BJ (cell line): ENCODE data around the gene RPS10. TPM values are rescaled to one million over a fixed set of nuclear protein-coding genes. Genes with fewer than 3 reads are reported as not detected.

Experiments used
- CTCF ChIA-PET: fragments of 350-600 bp; formaldehyde crosslinking; extraction: SDS; loops from one replicate; lab custom pipeline; 2021; ENCODE audit warnings: antibody characterized with exemption, inconsistent platforms; lab: Yijun Ruan, JAX
- POLR2A ChIA-PET: fragments of 300-600 bp; sonication (Branson Sonifier 250); formaldehyde crosslinking; extraction: SDS; loops from one replicate; lab custom pipeline; 2021; ENCODE audit warnings: antibody characterized with exemption; lab: Charles Lee
- DNase-seq: peaks from one replicate; pipeline ENCODE4 v3.0.0-alpha.2; 2011; ENCODE audit warnings: low read depth
- H3K27me3 ChIP-seq: 2 replicates; pipeline ENCODE4 v1.6.0; 2011; ENCODE audit warnings: low read length; ENCODE audit not compliant: control insufficient read depth, insufficient read depth
- H3K36me3 ChIP-seq: 2 replicates; pipeline ENCODE4 v1.5.1; 2011; ENCODE audit warnings: low read length; ENCODE audit not compliant: control insufficient read depth, insufficient read depth
- H3K4me3 ChIP-seq: 2 replicates; pipeline ENCODE4 v1.5.1; 2011; ENCODE audit warnings: low read depth, mild to moderate bottlenecking, control low read depth, low read length
- CTCF ChIP-seq: IDR thresholded peaks from 2 replicates; pipeline ENCODE4 v1.5.1; 2011; ENCODE audit warnings: low read depth, mild to moderate bottlenecking, control low read depth, inconsistent platforms, low read length, moderate library complexity; ENCODE audit not compliant: insufficient read depth
- polyA plus RNA-seq: library from polyadenylated mRNA; depleted of rRNA; stranded (reverse); fragments of >200 nt; gene quantifications from 2 replicates; pipeline ENCODE4 v1.2.3, GENCODE V29; 2011

RPS10 gene
- polyA plus RNA-seq, 1 experiment = 3,048 TPM

GRCh38 chr6:34469499-34469898, 43.6 kb upstream of the RPS10 start:
- H3K27me3 ChIP-seq = peaks cover 4% of the 10 kb centered on the region
- DNase-seq = no peak
- no peak for TF ChIP-seq CTCF
- H3K4me3 ChIP-seq = no peak overlapping the region
- ChIA-PET POLR2A (no interaction called here), CTCF (interaction anchor here (0.6 kb wide), 1 partner anchor 214 kb away, joined by 3 read pairs; no protein-coding TSS in a partner anchor)
- no peaks in the 10 kb centered on the region for H3K36me3 ChIP-seq

- no peak for DNase-seq
- Histone ChIP-seq H3K27me3 (peaks cover 4% of the 10 kb centered on the region), H3K4me3 (no peak overlapping the region), H3K36me3 (no peaks in the 10 kb centered on the region)
- no peak for TF ChIP-seq CTCF
- ChIA-PET POLR2A (no interaction called here), CTCF (interaction anchor here (0.8 to 1.6 kb wide), 3 partner anchors 7 to 21 kb away, joined by 3 to 4 read pairs (median 3); no protein-coding TSS in a partner anchor)
Measured at GRCh38 chr6:34468378-34468892, 42.6 kb upstream of the RPS10 start.

- Histone ChIP-seq H3K27me3 (peaks cover 4% of the 10 kb centered on the region), H3K36me3 (no peaks in the 10 kb centered on the region), H3K4me3 (no peak overlapping the region; the same call in 1 of the 2 replicates)
- no peak for TF ChIP-seq CTCF
- ChIA-PET CTCF (interaction anchor here (0.6 to 1.6 kb wide), 2 partner anchors 9 to 24 kb away, joined by 3 to 4 read pairs; no protein-coding TSS in a partner anchor), POLR2A (no interaction called here)
- DNase-seq = no peak
Measured at GRCh38 chr6:34466242-34467185, 40.6 kb upstream of the RPS10 start.

GRCh38 chr6:34465531-34466241, 39.8 kb upstream of the RPS10 start, which contains the start of gene PACSIN1:
Gene PACSIN1 (plus strand): TSS chr6:34466076. CDS start chr6:34526306, 60,230 bp downstream.
- TF ChIP-seq CTCF = no peak
- ChIA-PET CTCF (interaction anchor here (0.6 kb wide), 2 partner anchors 19 to 23 kb away, joined by 3 read pairs; no protein-coding TSS in a partner anchor), POLR2A (no interaction called here)
- no peak for DNase-seq
- Histone ChIP-seq H3K27me3 (peaks cover 4% of the 10 kb centered on the region), H3K36me3 (no peaks in the 10 kb centered on the region), H3K4me3 (peak within 1 kb of the TSS; percentile 26)
